T-helper 17 cell (primary cell): Measurements from ENCODE around the gene FGF1. TPM values are rescaled to one million over a fixed set of nuclear protein-coding genes. Genes with fewer than 3 reads are reported as not detected.

ENCODE experiments used
- ATAC-seq: fragments of 150-1000 bp; cut with Tn5 transposase; 2 replicates; pipeline ENCODE4 v1.10.0; 2021; ENCODE audit warnings: mild to moderate bottlenecking, moderate library complexity
- DNase-seq, 3 donors: peaks; one replicate each; pipeline versions ENCODE4 v3.0.0 to v3.0.0-alpha.2; 2020 to 2021
- H3K9me3 ChIP-seq: one replicate; pipeline ENCODE4 v1.7.0; 2013; ENCODE audit warnings: low read length, mild to moderate bottlenecking; ENCODE audit not compliant: control insufficient read depth, poor library complexity, severe bottlenecking
- H3K27ac Mint-ChIP-seq: one replicate; pipeline ENCODE4 v1.8.0; 2022; ENCODE audit warnings: mild to moderate bottlenecking, moderate library complexity, mixed read lengths
- H3K27me3 Mint-ChIP-seq: one replicate; pipeline ENCODE4 v1.8.0; 2022; ENCODE audit warnings: mixed read lengths
- H3K36me3 Mint-ChIP-seq: one replicate; pipeline ENCODE4 v1.8.0; 2022; ENCODE audit warnings: low read depth, mixed read lengths
- H3K4me1 Mint-ChIP-seq: one replicate; pipeline ENCODE4 v1.8.0; 2022; ENCODE audit warnings: mild to moderate bottlenecking, mixed read lengths
- H3K4me3 Mint-ChIP-seq: one replicate; pipeline ENCODE4 v1.8.0; 2022; ENCODE audit warnings: mild to moderate bottlenecking, moderate library complexity, mixed read lengths
- total RNA-seq, 4 donors: library from RNA in 2 of 4; stranded (reverse) in 2 of 4; gene quantifications; one replicate each; pipeline ENCODE4 v1.2.3 and lab custom pipeline; 2022 to 2026

The FGF1 gene
- total RNA-seq, 2 donors from 2014 or later = not detected

- H3K36me3 Mint-ChIP-seq = peaks cover 9% of the 10 kb centered on the region
- no peak for DNase-seq
- no peak overlapping the region for H3K27ac Mint-ChIP-seq
- ATAC-seq = no peak
- H3K4me1 Mint-ChIP-seq = peaks cover 3% of the 10 kb centered on the region
- no peak overlapping the region for H3K4me3 Mint-ChIP-seq
- H3K9me3 ChIP-seq = no peaks in the 10 kb centered on the region
- H3K27me3 Mint-ChIP-seq = peaks cover 77% of the 10 kb centered on the region
Measured at GRCh38 chr5:142641711-142642110, 44.2 kb downstream of the FGF1 start.

GRCh38 chr5:142640316-142641005 is 45.4 kb downstream of the FGF1 start:
- no peaks in the 10 kb centered on the region for H3K9me3 ChIP-seq
- no peak for DNase-seq
- Mint-ChIP-seq H3K36me3 (peaks cover 10% of the 10 kb centered on the region), H3K27ac (no peak overlapping the region), H3K4me3 (no peak overlapping the region), H3K27me3 (peaks cover 81% of the 10 kb centered on the region), H3K4me1 (peaks cover 3% of the 10 kb centered on the region)
- no peak for ATAC-seq

- Mint-ChIP-seq H3K4me1 (peaks cover 3% of the 10 kb centered on the region), H3K27ac (no peak overlapping the region), H3K27me3 (peaks cover 74% of the 10 kb centered on the region), H3K36me3 (peaks cover 10% of the 10 kb centered on the region), H3K4me3 (no peak overlapping the region)
- no peaks in the 10 kb centered on the region for H3K9me3 ChIP-seq
- DNase-seq (no peak), ATAC-seq (no peak)
Measured at GRCh38 chr5:142639455-142639854, 46.4 kb downstream of the FGF1 start.

GRCh38 chr5:142637871-142638270 is 48.0 kb downstream of the FGF1 start:
- no peak for ATAC-seq
- H3K9me3 ChIP-seq = no peaks in the 10 kb centered on the region
- Mint-ChIP-seq H3K4me3 (no peak overlapping the region), H3K27ac (no peak overlapping the region), H3K36me3 (peaks cover 10% of the 10 kb centered on the region), H3K4me1 (peaks cover 3% of the 10 kb centered on the region), H3K27me3 (peaks cover 72% of the 10 kb centered on the region)
- DNase-seq = no peak

GRCh38 chr5:142636698-142637324 is 49.1 kb downstream of the FGF1 start:
- H3K9me3 ChIP-seq = no peaks in the 10 kb centered on the region
- Mint-ChIP-seq H3K36me3 (peaks cover 8% of the 10 kb centered on the region), H3K4me1 (peaks cover 3% of the 10 kb centered on the region), H3K4me3 (no peak overlapping the region), H3K27me3 (peaks cover 65% of the 10 kb centered on the region), H3K27ac (no peak overlapping the region)
- ATAC-seq (no peak), DNase-seq (no peak)

GRCh38 chr5:142636093-142636492 is 49.8 kb downstream of the FGF1 start:
- no peaks in the 10 kb centered on the region for H3K9me3 ChIP-seq
- no peak overlapping the region for H3K27ac Mint-ChIP-seq
- peaks cover 3% of the 10 kb centered on the region for H3K4me1 Mint-ChIP-seq
- no peak for ATAC-seq
- peaks cover 61% of the 10 kb centered on the region for H3K27me3 Mint-ChIP-seq
- no peak overlapping the region for H3K4me3 Mint-ChIP-seq
- no peak for DNase-seq
- H3K36me3 Mint-ChIP-seq = peaks cover 7% of the 10 kb centered on the region

- H3K27ac Mint-ChIP-seq = no peak overlapping the region
- no peak for ATAC-seq
- no peaks in the 10 kb centered on the region for H3K9me3 ChIP-seq
- no peak for DNase-seq
- no peaks in the 10 kb centered on the region for H3K4me1 Mint-ChIP-seq
- H3K4me3 Mint-ChIP-seq = no peak overlapping the region
- peaks cover 55% of the 10 kb centered on the region for H3K27me3 Mint-ChIP-seq
- H3K36me3 Mint-ChIP-seq = peaks cover 7% of the 10 kb centered on the region
Measured at GRCh38 chr5:142634216-142635011, 51.5 kb downstream of the FGF1 start.

GRCh38 chr5:142630927-142631539 is 54.9 kb downstream of the FGF1 start:
- ATAC-seq = no peak
- peaks cover 36% of the 10 kb centered on the region for H3K27me3 Mint-ChIP-seq
- peaks cover 2% of the 10 kb centered on the region for H3K4me1 Mint-ChIP-seq
- no peak overlapping the region for H3K4me3 Mint-ChIP-seq
- no peaks in the 10 kb centered on the region for H3K9me3 ChIP-seq
- H3K36me3 Mint-ChIP-seq = no peaks in the 10 kb centered on the region
- no peak for DNase-seq
- no peak overlapping the region for H3K27ac Mint-ChIP-seq

- ATAC-seq = no peak
- H3K9me3 ChIP-seq = no peaks in the 10 kb centered on the region
- no peak overlapping the region for H3K4me3 Mint-ChIP-seq
- H3K27ac Mint-ChIP-seq = no peak overlapping the region
- H3K36me3 Mint-ChIP-seq = no peaks in the 10 kb centered on the region
- H3K27me3 Mint-ChIP-seq = peaks cover 35% of the 10 kb centered on the region
- no peak for DNase-seq
- peaks cover 2% of the 10 kb centered on the region for H3K4me1 Mint-ChIP-seq
Measured at GRCh38 chr5:142627383-142628217, 58.3 kb downstream of the FGF1 start.

GRCh38 chr5:142626786-142627185 is 59.1 kb downstream of the FGF1 start:
- no peak overlapping the region for H3K27ac Mint-ChIP-seq
- no peak for ATAC-seq
- H3K27me3 Mint-ChIP-seq = peaks cover 35% of the 10 kb centered on the region
- no peaks in the 10 kb centered on the region for H3K36me3 Mint-ChIP-seq
- no peaks in the 10 kb centered on the region for H3K9me3 ChIP-seq
- H3K4me3 Mint-ChIP-seq = no peak overlapping the region
- H3K4me1 Mint-ChIP-seq = peaks cover 2% of the 10 kb centered on the region
- no peak for DNase-seq

- peaks cover 35% of the 10 kb centered on the region for H3K27me3 Mint-ChIP-seq
- H3K4me3 Mint-ChIP-seq = no peak overlapping the region
- H3K36me3 Mint-ChIP-seq = no peaks in the 10 kb centered on the region
- no peak overlapping the region for H3K27ac Mint-ChIP-seq
- ATAC-seq = no peak
- H3K4me1 Mint-ChIP-seq = peaks cover 6% of the 10 kb centered on the region
- no peaks in the 10 kb centered on the region for H3K9me3 ChIP-seq
- no peak for DNase-seq
Measured at GRCh38 chr5:142626099-142626498, 59.8 kb downstream of the FGF1 start.

- Mint-ChIP-seq H3K27me3 (peaks cover 21% of the 10 kb centered on the region), H3K4me3 (no peak overlapping the region), H3K4me1 (peaks cover 6% of the 10 kb centered on the region), H3K36me3 (peaks cover 4% of the 10 kb centered on the region), H3K27ac (no peak overlapping the region)
- H3K9me3 ChIP-seq = no peaks in the 10 kb centered on the region
- no peak for ATAC-seq
- no peak for DNase-seq
Measured at GRCh38 chr5:142621227-142621626, 64.7 kb downstream of the FGF1 start.
